HEK293 (cell line): ENCODE results near the gene AMBRA1.

Experiments used
- CTCF ChIP-seq: fragments of 450-650 bp; formaldehyde crosslinking; IDR thresholded peaks from 2 replicates; pipeline ENCODE4 v1.5.1; 2016; ENCODE audit warnings: missing biosample characterization, missing genetic modification characterization
- REST ChIP-seq: fragments of 450-650 bp; formaldehyde crosslinking; IDR thresholded peaks from 2 replicates; pipeline ENCODE4 v1.5.1; 2016; ENCODE audit warnings: missing biosample characterization, missing genetic modification characterization
- TSHZ1 ChIP-seq: fragments of 450-650 bp; formaldehyde crosslinking; IDR thresholded peaks from 2 replicates; pipeline ENCODE4 v1.5.1; 2016; ENCODE audit warnings: missing biosample characterization, missing genetic modification characterization, borderline replicate concordance
- YY1 ChIP-seq: fragments of 450-650 bp; formaldehyde crosslinking; IDR thresholded peaks from 2 replicates; pipeline ENCODE4 v1.5.1; 2018; ENCODE audit warnings: missing biosample characterization, missing genetic modification characterization
- ZBTB10 ChIP-seq: fragments of 450-650 bp; formaldehyde crosslinking; IDR thresholded peaks from 2 replicates; pipeline ENCODE4 v1.5.1; 2016; ENCODE audit warnings: missing biosample characterization, missing genetic modification characterization
- ZBTB17 ChIP-seq: fragments of 450-650 bp; formaldehyde crosslinking; IDR thresholded peaks from 2 replicates; pipeline ENCODE4 v1.5.1; 2016; ENCODE audit warnings: missing biosample characterization, missing genetic modification characterization
- ZBTB7A ChIP-seq: fragments of 450-650 bp; formaldehyde crosslinking; IDR thresholded peaks from 2 replicates; pipeline ENCODE4 v1.5.1; 2016; ENCODE audit warnings: low read depth, missing biosample characterization, missing genetic modification characterization
- ZNF26 ChIP-seq: fragments of 450-650 bp; formaldehyde crosslinking; IDR thresholded peaks from 2 replicates; pipeline ENCODE4 v1.5.1; 2016; ENCODE audit warnings: missing biosample characterization, missing genetic modification characterization
- ZNF280D ChIP-seq: fragments of 450-650 bp; formaldehyde crosslinking; IDR thresholded peaks from 2 replicates; pipeline ENCODE4 v1.5.1; 2016; ENCODE audit warnings: missing biosample characterization, missing genetic modification characterization
- ZNF341 ChIP-seq: fragments of 450-650 bp; formaldehyde crosslinking; IDR thresholded peaks from 2 replicates; pipeline ENCODE4; 2016; ENCODE audit warnings: low read depth, missing biosample characterization, missing genetic modification characterization
- ZNF548 ChIP-seq: fragments of 450-650 bp; formaldehyde crosslinking; IDR thresholded peaks from 2 replicates; pipeline ENCODE4 v1.5.1; 2016; ENCODE audit warnings: missing biosample characterization, missing genetic modification characterization
- ZNF558 ChIP-seq: fragments of 450-650 bp; formaldehyde crosslinking; IDR thresholded peaks from 2 replicates; pipeline ENCODE4 v1.5.1; 2016; ENCODE audit warnings: missing biosample characterization, missing genetic modification characterization
- ZNF692 ChIP-seq: fragments of 450-650 bp; formaldehyde crosslinking; IDR thresholded peaks from 2 replicates; pipeline ENCODE4 v1.5.1; 2016; ENCODE audit warnings: missing biosample characterization, missing genetic modification characterization

- TF ChIP-seq TSHZ1 (tag by site-specific recombination), result no peak
- TF ChIP-seq CTCF (tag by site-specific recombination), result no peak
- TF ChIP-seq ZNF280D (tag by site-specific recombination), result no peak
- TF ChIP-seq ZNF548 (tag by site-specific recombination), result no peak
- TF ChIP-seq ZBTB7A (tag by site-specific recombination), result no peak
- TF ChIP-seq REST (tag by site-specific recombination), result no peak
- TF ChIP-seq ZNF26, result no peak
- no peak for TF ChIP-seq ZNF692 (tag by site-specific recombination)
- TF ChIP-seq ZNF341 (tag by site-specific recombination), result no peak
- TF ChIP-seq YY1 (tag by site-specific recombination), result no peak
- TF ChIP-seq ZBTB17 (tag by site-specific recombination), result no peak
- no peak for TF ChIP-seq ZNF558
- TF ChIP-seq ZBTB10 (tag by site-specific recombination), result no peak
These were observed 56.7 kb downstream of the AMBRA1 start for GRCh38 chr11:46537121-46537520.
